SK-N-SH treated with all-trans-retinoic acid at 6 μM for 48 hours (cell line): Measurements from ENCODE around the gene FPR3.
"Not testable (repeated sequence)": the region's sequence is repeated elsewhere in the genome, so short reads cannot be mapped to it uniquely, and the experiment has no call there.

Experiments used
- ATAC-seq: fragments of 200-7000 bp; cut with Tn5 transposase; 3 replicates; pipeline ENCODE4 v1.9.1; 2020; ENCODE audit warnings: mild to moderate bottlenecking, moderate library complexity
- ARNTL ChIP-seq: fragments of 450-650 bp; formaldehyde crosslinking; IDR thresholded peaks from 2 replicates; pipeline ENCODE4 v1.5.0; 2020; ENCODE audit warnings: low read depth, mild to moderate bottlenecking, moderate library complexity, borderline replicate concordance
- BACH2 ChIP-seq: fragments of 250-450 bp; sonication (Bioruptor Pico); IDR thresholded peaks from 2 replicates; pipeline ENCODE4 v1.9.0; 2021; ENCODE audit warnings: mild to moderate bottlenecking, borderline replicate concordance
- CREB5 ChIP-seq: fragments of 250-450 bp; sonication (Bioruptor Pico); IDR thresholded peaks from 2 replicates; pipeline ENCODE4 v1.5.1; 2020; ENCODE audit warnings: low read depth, mild to moderate bottlenecking, moderate library complexity
- CSRNP3 ChIP-seq: fragments of 250-450 bp; sonication (Bioruptor Pico); IDR thresholded peaks from 2 replicates; pipeline ENCODE4 v1.5.1; 2021; ENCODE audit warnings: mild to moderate bottlenecking, moderate library complexity
- ESRRG ChIP-seq: fragments of 250-450 bp; sonication (Bioruptor Pico); IDR thresholded peaks from 2 replicates; pipeline ENCODE4 v1.6.1; 2021; ENCODE audit warnings: mild to moderate bottlenecking
- GLIS3 ChIP-seq: fragments of 250-450 bp; sonication (Bioruptor Pico); IDR thresholded peaks from 2 replicates; pipeline ENCODE4 v1.5.0; 2020; ENCODE audit warnings: mild to moderate bottlenecking, moderate library complexity
- ISL1 ChIP-seq: fragments of 250-450 bp; sonication (Bioruptor Pico); IDR thresholded peaks from 2 replicates; pipeline ENCODE4 v2.1.2; 2022; ENCODE audit warnings: mild to moderate bottlenecking, moderate library complexity
- OSR1 ChIP-seq: fragments of 250-450 bp; sonication (Bioruptor Pico); IDR thresholded peaks from 2 replicates; pipeline ENCODE4 v1.8.0; 2022; ENCODE audit warnings: moderate library complexity, mild to moderate bottlenecking, inconsistent platforms
- POU6F1 ChIP-seq: fragments of 250-450 bp; sonication (Bioruptor Pico); IDR thresholded peaks from 2 replicates; pipeline ENCODE4 v1.8.0; 2021; ENCODE audit warnings: low read depth, mild to moderate bottlenecking, moderate library complexity, borderline replicate concordance
- PPARA ChIP-seq: fragments of 250-450 bp; sonication (Bioruptor Pico); IDR thresholded peaks from 2 replicates; pipeline ENCODE4 v1.5.0; 2020; ENCODE audit warnings: mild to moderate bottlenecking, borderline replicate concordance
- RARB ChIP-seq: fragments of 250-450 bp; sonication (Bioruptor Pico); IDR thresholded peaks from 2 replicates; pipeline ENCODE4 v1.8.0; 2021; ENCODE audit warnings: mild to moderate bottlenecking, moderate library complexity
- SNAI2 ChIP-seq: fragments of 250-450 bp; sonication (Bioruptor Pico); IDR thresholded peaks from 2 replicates; pipeline ENCODE4 v1.5.0; 2020; ENCODE audit warnings: mild to moderate bottlenecking, moderate library complexity
- TCF4 ChIP-seq: fragments of 250-450 bp; sonication (Bioruptor Pico); IDR thresholded peaks from 2 replicates; pipeline ENCODE4 v1.8.0; 2021; ENCODE audit warnings: mild to moderate bottlenecking, moderate library complexity, borderline replicate concordance
- TOX ChIP-seq: fragments of 250-450 bp; sonication (Bioruptor Pico); IDR thresholded peaks from 2 replicates; pipeline ENCODE4 v1.8.0; 2021; ENCODE audit warnings: mild to moderate bottlenecking, moderate library complexity, borderline replicate concordance
- ZC3H10 ChIP-seq: fragments of 250-450 bp; sonication (Bioruptor Pico); IDR thresholded peaks from 2 replicates; pipeline ENCODE4 v1.5.1; 2021; ENCODE audit warnings: mild to moderate bottlenecking, moderate library complexity
- ZFP3 ChIP-seq: fragments of 250-450 bp; sonication (Bioruptor Pico); IDR thresholded peaks from 2 replicates; pipeline ENCODE4 v1.5.0; 2020; ENCODE audit warnings: mild to moderate bottlenecking, moderate library complexity
- ZFP30 ChIP-seq: fragments of 450-650 bp; formaldehyde crosslinking; IDR thresholded peaks from 2 replicates; pipeline ENCODE4 v1.5.0; 2022; ENCODE audit warnings: mild to moderate bottlenecking, moderate library complexity
- ZNF70 ChIP-seq: fragments of 450-650 bp; formaldehyde crosslinking; IDR thresholded peaks from 2 replicates; pipeline ENCODE4 v1.5.0; 2020; ENCODE audit warnings: mild to moderate bottlenecking, moderate library complexity
- ZNF8 ChIP-seq: fragments of 450-650 bp; formaldehyde crosslinking; IDR thresholded peaks from 2 replicates; pipeline ENCODE4 v1.5.0; 2020; ENCODE audit warnings: mild to moderate bottlenecking, moderate library complexity
- TF ChIP-seq, protein P1 (sequence below): fragments of 250-450 bp; sonication (Bioruptor Pico); IDR thresholded peaks from 2 replicates; pipeline ENCODE4 v1.5.0; 2020; ENCODE audit warnings: mild to moderate bottlenecking, moderate library complexity
- TF ChIP-seq, protein P2 (sequence below): fragments of 250-450 bp; sonication (Bioruptor Pico); IDR thresholded peaks from 2 replicates; pipeline ENCODE4 v1.8.0; 2020; ENCODE audit warnings: mild to moderate bottlenecking, moderate library complexity, borderline replicate concordance

FPR3 gene

DNA sequence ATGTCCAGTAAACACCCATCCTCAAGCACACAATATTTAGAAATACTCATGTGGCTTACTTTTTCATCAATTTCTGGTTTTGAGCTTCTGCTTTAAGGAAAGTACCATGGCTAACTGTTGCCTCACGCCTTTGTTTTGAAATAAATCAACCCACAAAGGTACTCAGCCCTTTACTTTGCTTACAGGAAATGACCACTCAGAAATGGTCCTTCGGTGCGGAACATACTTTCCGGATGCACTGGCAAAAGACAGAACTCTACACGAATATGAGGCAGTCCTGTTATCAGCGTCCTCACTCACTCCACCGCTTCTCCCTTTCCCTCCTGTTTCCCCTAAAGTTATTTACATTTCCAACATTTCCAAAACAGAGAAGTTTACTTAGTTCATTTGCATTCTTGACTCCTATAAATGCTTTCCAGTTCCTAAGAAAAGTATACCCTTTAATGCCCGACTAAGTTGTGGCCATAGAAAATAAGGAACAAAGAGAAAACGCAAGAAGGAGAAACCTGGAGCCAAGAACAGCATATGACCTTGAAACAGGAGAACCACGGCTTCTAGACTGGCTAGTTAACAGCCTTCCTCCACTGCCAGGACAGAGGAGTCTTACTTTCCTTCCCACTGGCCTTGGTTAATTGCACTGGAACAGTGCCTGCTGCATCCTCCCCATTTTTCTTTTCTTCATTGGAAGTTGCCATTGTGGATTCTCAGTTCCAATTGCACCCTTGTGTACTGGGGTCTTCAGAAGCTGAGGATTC lies 23.4 kb upstream of the FPR3 start:
- TF ChIP-seq BACH2 (no peak), ARNTL (CRISPR knock-in tag) (no peak), ESRRG (CRISPR knock-in tag) (no peak), ZFP30 (CRISPR knock-in tag) (no peak), POU6F1 (CRISPR knock-in tag) (no peak), CSRNP3 (no peak), TCF4 (CRISPR knock-in tag) (no peak), ISL1 (CRISPR knock-in tag) (no peak), ZNF8 (CRISPR knock-in tag) (no peak), SNAI2 (CRISPR knock-in tag) (no peak), CREB5 (CRISPR knock-in tag) (no peak), GLIS3 (CRISPR knock-in tag) (no peak), TOX (no peak), ZFP3 (no peak), ZC3H10 (CRISPR knock-in tag) (no peak), PPARA (CRISPR knock-in tag) (no peak)
- TF ChIP-seq, protein P1, sequence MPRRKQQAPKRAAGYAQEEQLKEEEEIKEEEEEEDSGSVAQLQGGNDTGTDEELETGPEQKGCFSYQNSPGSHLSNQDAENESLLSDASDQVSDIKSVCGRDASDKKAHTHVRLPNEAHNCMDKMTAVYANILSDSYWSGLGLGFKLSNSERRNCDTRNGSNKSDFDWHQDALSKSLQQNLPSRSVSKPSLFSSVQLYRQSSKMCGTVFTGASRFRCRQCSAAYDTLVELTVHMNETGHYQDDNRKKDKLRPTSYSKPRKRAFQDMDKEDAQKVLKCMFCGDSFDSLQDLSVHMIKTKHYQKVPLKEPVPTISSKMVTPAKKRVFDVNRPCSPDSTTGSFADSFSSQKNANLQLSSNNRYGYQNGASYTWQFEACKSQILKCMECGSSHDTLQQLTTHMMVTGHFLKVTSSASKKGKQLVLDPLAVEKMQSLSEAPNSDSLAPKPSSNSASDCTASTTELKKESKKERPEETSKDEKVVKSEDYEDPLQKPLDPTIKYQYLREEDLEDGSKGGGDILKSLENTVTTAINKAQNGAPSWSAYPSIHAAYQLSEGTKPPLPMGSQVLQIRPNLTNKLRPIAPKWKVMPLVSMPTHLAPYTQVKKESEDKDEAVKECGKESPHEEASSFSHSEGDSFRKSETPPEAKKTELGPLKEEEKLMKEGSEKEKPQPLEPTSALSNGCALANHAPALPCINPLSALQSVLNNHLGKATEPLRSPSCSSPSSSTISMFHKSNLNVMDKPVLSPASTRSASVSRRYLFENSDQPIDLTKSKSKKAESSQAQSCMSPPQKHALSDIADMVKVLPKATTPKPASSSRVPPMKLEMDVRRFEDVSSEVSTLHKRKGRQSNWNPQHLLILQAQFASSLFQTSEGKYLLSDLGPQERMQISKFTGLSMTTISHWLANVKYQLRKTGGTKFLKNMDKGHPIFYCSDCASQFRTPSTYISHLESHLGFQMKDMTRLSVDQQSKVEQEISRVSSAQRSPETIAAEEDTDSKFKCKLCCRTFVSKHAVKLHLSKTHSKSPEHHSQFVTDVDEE (CRISPR knock-in tag): no peak

DNA sequence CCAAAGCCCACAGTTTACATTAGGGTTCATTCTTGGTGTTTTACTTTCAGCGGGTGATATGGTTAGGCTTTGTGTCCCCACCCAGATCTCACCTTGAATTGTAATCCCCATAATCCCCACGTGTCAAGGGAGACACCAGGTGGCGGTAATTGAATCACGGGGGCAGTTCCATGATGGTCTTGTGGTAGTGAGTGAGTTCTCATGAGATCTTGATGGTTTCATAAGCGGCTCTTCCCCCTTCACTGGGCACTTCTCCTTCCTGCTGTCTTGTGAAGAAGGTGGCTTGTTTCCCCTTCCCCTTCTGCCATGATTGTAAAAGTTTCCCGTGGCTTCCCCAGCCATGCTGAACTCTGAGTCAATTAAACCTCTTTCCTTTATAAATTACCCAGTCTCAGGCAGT lies 22.0 kb upstream of the FPR3 start:
- no peak for ATAC-seq
- TF ChIP-seq ZNF70 (CRISPR knock-in tag) (no peak), ZNF8 (CRISPR knock-in tag) (no peak), ZC3H10 (CRISPR knock-in tag) (no peak), GLIS3 (CRISPR knock-in tag) (no peak), OSR1 (CRISPR knock-in tag) (no peak), CREB5 (CRISPR knock-in tag) (no peak), SNAI2 (CRISPR knock-in tag) (no peak), ESRRG (CRISPR knock-in tag) (no peak), RARB (no peak), ZFP30 (CRISPR knock-in tag) (no peak), POU6F1 (CRISPR knock-in tag) (no peak), TOX (no peak), ZFP3 (no peak)
- TF ChIP-seq, protein P1 (CRISPR knock-in tag): no peak
- TF ChIP-seq, protein P2, sequence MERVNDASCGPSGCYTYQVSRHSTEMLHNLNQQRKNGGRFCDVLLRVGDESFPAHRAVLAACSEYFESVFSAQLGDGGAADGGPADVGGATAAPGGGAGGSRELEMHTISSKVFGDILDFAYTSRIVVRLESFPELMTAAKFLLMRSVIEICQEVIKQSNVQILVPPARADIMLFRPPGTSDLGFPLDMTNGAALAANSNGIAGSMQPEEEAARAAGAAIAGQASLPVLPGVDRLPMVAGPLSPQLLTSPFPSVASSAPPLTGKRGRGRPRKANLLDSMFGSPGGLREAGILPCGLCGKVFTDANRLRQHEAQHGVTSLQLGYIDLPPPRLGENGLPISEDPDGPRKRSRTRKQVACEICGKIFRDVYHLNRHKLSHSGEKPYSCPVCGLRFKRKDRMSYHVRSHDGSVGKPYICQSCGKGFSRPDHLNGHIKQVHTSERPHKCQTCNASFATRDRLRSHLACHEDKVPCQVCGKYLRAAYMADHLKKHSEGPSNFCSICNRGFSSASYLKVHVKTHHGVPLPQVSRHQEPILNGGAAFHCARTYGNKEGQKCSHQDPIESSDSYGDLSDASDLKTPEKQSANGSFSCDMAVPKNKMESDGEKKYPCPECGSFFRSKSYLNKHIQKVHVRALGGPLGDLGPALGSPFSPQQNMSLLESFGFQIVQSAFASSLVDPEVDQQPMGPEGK (CRISPR knock-in tag): no peak

More for the DNA sequence above, 23.4 kb upstream of the FPR3 start:
- no peak for ATAC-seq

- not testable (repeated sequence) for ATAC-seq
Measured at GRCh38 chr19:51776561-51776960, 18.4 kb upstream of the FPR3 start.
